IMR-90 (cell line): Measurements from ENCODE around the gene KRT74. TPM values are rescaled to one million over a fixed set of nuclear protein-coding genes. Genes with fewer than 3 reads are reported as not detected.

Experiments used
- ATAC-seq: fragments of 200-7000 bp; cut with Tn5 transposase; 2 replicates; pipeline ENCODE4 v1.9.1; 2020; ENCODE audit warnings: low read depth, mild to moderate bottlenecking, moderate library complexity
- BruUV-seq: library from RNA; stranded (reverse); fragments of 400-500 nt; replicated peaks from 2 replicates; lab custom pipeline; 2021; lab: Mats Ljungman, UMichigan
- CTCF ChIA-PET: fragments of 300-600 bp; formaldehyde crosslinking; extraction: SDS; loops from one replicate; lab custom pipeline; 2021; ENCODE audit warnings: antibody characterized with exemption; lab: Yijun Ruan, JAX
- POLR2A ChIA-PET: fragments of 300-600 bp; sonication (Branson Sonifier 250); formaldehyde crosslinking; loops from one replicate; lab custom pipeline; 2022; ENCODE audit warnings: antibody characterized with exemption; ENCODE audit not compliant: unreplicated experiment; lab: Charles Lee
- DNase-seq: peaks from one replicate; pipeline ENCODE4 v3.0.0; 2013
- H2AFZ ChIP-seq: replicated peaks from 2 replicates; pipeline ENCODE3; 2013; ENCODE audit warnings: low read length, mild to moderate bottlenecking; ENCODE audit not compliant: poor library complexity
- H2AK5ac ChIP-seq: 2 replicates; pipeline ENCODE4 v1.6.1; 2013; ENCODE audit warnings: low read depth, low read length, inconsistent platforms
- H2AK9ac ChIP-seq: replicated peaks from 2 replicates; pipeline ENCODE3; 2013; ENCODE audit warnings: mild to moderate bottlenecking, low read depth, low read length, moderate library complexity; ENCODE audit not compliant: poor library complexity
- H2BK120ac ChIP-seq: 2 replicates; pipeline ENCODE4 v1.6.1; 2013; ENCODE audit warnings: low read depth, low read length, inconsistent platforms
- H2BK15ac ChIP-seq: 3 replicates; pipeline ENCODE4 v1.6.1; 2013; ENCODE audit warnings: low read depth, low read length, inconsistent platforms
- H2BK20ac ChIP-seq: 2 replicates; pipeline ENCODE4 v1.6.1; 2013; ENCODE audit warnings: low read depth, mild to moderate bottlenecking, inconsistent platforms, low read length, moderate library complexity
- H2BK5ac ChIP-seq: 2 replicates; pipeline ENCODE4 v1.6.1; 2013; ENCODE audit warnings: mild to moderate bottlenecking, low read depth, low read length, inconsistent platforms; ENCODE audit not compliant: poor library complexity, severe bottlenecking
- H3K14ac ChIP-seq: replicated peaks from 2 replicates; pipeline ENCODE4 v1.6.1; 2013; ENCODE audit warnings: low read depth, low read length, inconsistent platforms
- H3K18ac ChIP-seq: 2 replicates; pipeline ENCODE4 v1.6.1; 2013; ENCODE audit warnings: low read depth, low read length, control low read depth
- H3K23ac ChIP-seq: 2 replicates; pipeline ENCODE4 v1.6.1; 2013; ENCODE audit warnings: low read depth, low read length, inconsistent platforms
- H3K27ac ChIP-seq: 2 replicates; pipeline ENCODE4 v1.5.1; 2013; ENCODE audit warnings: mild to moderate bottlenecking, control low read depth, low read length; ENCODE audit not compliant: insufficient read depth
- H3K27me3 ChIP-seq: 2 replicates; pipeline ENCODE4 v1.6.1; 2013; ENCODE audit warnings: low read length; ENCODE audit not compliant: control insufficient read depth, insufficient read depth
- H3K36me3 ChIP-seq: 2 replicates; pipeline ENCODE4 v1.6.1; 2013; ENCODE audit warnings: low read length, mixed read lengths; ENCODE audit not compliant: control insufficient read depth, insufficient read depth
- H3K4ac ChIP-seq: 2 replicates; pipeline ENCODE4 v1.6.1; 2013; ENCODE audit warnings: low read depth, low read length, inconsistent platforms
- H3K4me1 ChIP-seq: 2 replicates; pipeline ENCODE4 v1.6.1; 2013; ENCODE audit warnings: low read length, mixed read lengths; ENCODE audit not compliant: control insufficient read depth, insufficient read depth
- H3K4me2 ChIP-seq: 2 replicates; pipeline ENCODE4 v1.6.1; 2013; ENCODE audit warnings: low read depth, mild to moderate bottlenecking, control low read depth, low read length, moderate library complexity
- H3K4me3 ChIP-seq: 2 replicates; pipeline ENCODE4 v1.5.1; 2013; ENCODE audit warnings: low read depth, mild to moderate bottlenecking, control low read depth, low read length, moderate library complexity; ENCODE audit not compliant: insufficient read depth
- H3K56ac ChIP-seq: 2 replicates; pipeline ENCODE4 v1.6.1; 2013; ENCODE audit warnings: low read length, inconsistent platforms; ENCODE audit not compliant: insufficient read depth; ENCODE audit errors: extremely low read depth
- H3K79me1 ChIP-seq, 2 experiments: 2 replicates each; pipeline ENCODE4 v1.6.1; 2013; ENCODE audit warnings: low read length in 2 of 2, inconsistent platforms in 1 of 2, low read depth in 1 of 2
- H3K9ac ChIP-seq: 2 replicates; pipeline ENCODE4 v1.6.1; 2013; ENCODE audit warnings: low read depth, low read length, control low read depth
- H3K9me1 ChIP-seq: 2 replicates; pipeline ENCODE4 v1.6.1; 2013; ENCODE audit warnings: low read length, inconsistent platforms; ENCODE audit not compliant: insufficient read depth
- H3K9me3 ChIP-seq: 2 replicates; pipeline ENCODE4 v1.6.1; 2013; ENCODE audit warnings: low read length; ENCODE audit not compliant: control insufficient read depth, insufficient read depth
- H4K20me1 ChIP-seq: 2 replicates; pipeline ENCODE4 v1.6.1; 2013; ENCODE audit warnings: low read length, inconsistent platforms; ENCODE audit not compliant: insufficient read depth
- H4K5ac ChIP-seq: 2 replicates; pipeline ENCODE4 v1.6.1; 2013; ENCODE audit warnings: mild to moderate bottlenecking, low read depth, low read length, control low read depth
- H4K8ac ChIP-seq, 2 experiments: 2 replicates each; pipeline ENCODE4 v1.6.1; 2013; ENCODE audit warnings: low read depth in 2 of 2, low read length in 2 of 2, control low read depth in 1 of 2, inconsistent platforms in 1 of 2
- H4K91ac ChIP-seq: 2 replicates; pipeline ENCODE4 v1.6.1; 2013; ENCODE audit warnings: low read depth, low read length, inconsistent platforms; ENCODE audit not compliant: insufficient read depth
- CEBPB ChIP-seq: IDR thresholded peaks from 2 replicates; pipeline ENCODE4 v1.6.1; 2012; ENCODE audit warnings: low read depth, low read length, improper control_type of control experiment
- CHD1 ChIP-seq: IDR thresholded peaks from 2 replicates; pipeline ENCODE4 v1.6.1; 2012; ENCODE audit warnings: low read depth, low read length, improper control_type of control experiment
- FOS ChIP-seq: fragments of 150-350 bp; IDR thresholded peaks from 2 replicates; pipeline ENCODE4 v1.6.1; 2016; ENCODE audit warnings: low read depth, low read length
- MAFK ChIP-seq: IDR thresholded peaks from 2 replicates; pipeline ENCODE4 v1.6.1; 2012; ENCODE audit warnings: low read depth, low read length, improper control_type of control experiment
- MAZ ChIP-seq: IDR thresholded peaks from 2 replicates; pipeline ENCODE4 v1.6.1; 2012; ENCODE audit warnings: low read depth, mild to moderate bottlenecking, low read length, improper control_type of control experiment, moderate library complexity, borderline replicate concordance
- NFE2L2 ChIP-seq: fragments of 150-350 bp; IDR thresholded peaks from 2 replicates; pipeline ENCODE4 v1.6.1; 2016; ENCODE audit warnings: low read depth, mild to moderate bottlenecking, low read length
- POLR2A ChIP-seq: IDR thresholded peaks from 2 replicates; pipeline ENCODE4 v1.6.1; 2012; ENCODE audit warnings: mild to moderate bottlenecking, low read depth, low read length
- RAD21 ChIP-seq: IDR thresholded peaks from 2 replicates; pipeline ENCODE4 v1.6.1; 2012; ENCODE audit warnings: low read length, improper control_type of control experiment
- RCOR1 ChIP-seq: IDR thresholded peaks from 2 replicates; pipeline ENCODE4 v1.6.1; 2012; ENCODE audit warnings: mild to moderate bottlenecking, low read length, improper control_type of control experiment; ENCODE audit not compliant: insufficient replicate concordance
- RFX5 ChIP-seq: IDR thresholded peaks from 2 replicates; pipeline ENCODE4 v1.8.0; 2012; ENCODE audit warnings: low read depth, mild to moderate bottlenecking, low read length, moderate library complexity
- WGBS, 2 experiments: methylation state at CpG; one replicate each; pipeline versions ENCODE4 v1.1.5 to v1.1.7; 2013; ENCODE audit warnings: missing lambda C conversion rate in 2 of 2; ENCODE audit not compliant: insufficient read length in 1 of 2; ENCODE audit errors: extremely low coverage in 2 of 2; 5-methylcytosine and 5-hydroxymethylcytosine counted together
- dilution Hi-C: fragments of 300-500 bp; cut with HindIII; formaldehyde crosslinking; loops from one replicate; pipeline ENCODE4 v1.14.3; 2018; ENCODE audit warnings: low sequenced_read_pairs; ENCODE audit not compliant: unreplicated experiment
- in situ Hi-C: fragments of 300-500 bp; cut with MboI; formaldehyde crosslinking; loops from 3 replicates; pipeline ENCODE4 v1.14.3; 2019; ENCODE audit warnings: low sequenced_read_pairs, inconsistent platforms, mixed read lengths
- intact Hi-C: fragments of 100-400 bp; cut with micrococcal nuclease; formaldehyde crosslinking; loops from 2 replicates; pipeline ENCODE4 v1.10.0; 2022
- polyA plus RNA-seq, 3 experiments: library from polyadenylated mRNA; depleted of rRNA; stranded (reverse); fragments of >200 nt; gene quantifications; 2 replicates each; pipeline ENCODE4 v1.2.3, GENCODE V29; 2012; ENCODE audit warnings: low replicate concordance in 1 of 3
- total RNA-seq: library from RNA; depleted of rRNA; stranded (reverse); fragments of >200 nt; gene quantifications from 2 replicates; pipeline ENCODE4 v1.2.3, GENCODE V29; 2012
- TF ChIP-seq, protein P1 (sequence below): fragments of 150-350 bp; IDR thresholded peaks from 2 replicates; pipeline ENCODE4 v1.6.1; 2016; ENCODE audit warnings: low read depth, mild to moderate bottlenecking, low read length, moderate library complexity, borderline replicate concordance
- TF ChIP-seq, protein P2 (sequence below): conservative IDR thresholded peaks from 2 replicates; pipeline ENCODE4 v1.5.1; 2012; ENCODE audit warnings: mild to moderate bottlenecking, low read depth, low read length, improper control_type of control experiment
- TF ChIP-seq, protein P3 (sequence below): fragments of 150-350 bp; IDR thresholded peaks from 2 replicates; pipeline ENCODE4 v1.6.1; 2017; ENCODE audit warnings: mild to moderate bottlenecking, antibody characterized with exemption, low read length, low read depth

The KRT74 gene
- total and polyA plus RNA-seq, 2 of the 4 experiments (the other 2 are of a cell fraction) = not detected

DNA sequence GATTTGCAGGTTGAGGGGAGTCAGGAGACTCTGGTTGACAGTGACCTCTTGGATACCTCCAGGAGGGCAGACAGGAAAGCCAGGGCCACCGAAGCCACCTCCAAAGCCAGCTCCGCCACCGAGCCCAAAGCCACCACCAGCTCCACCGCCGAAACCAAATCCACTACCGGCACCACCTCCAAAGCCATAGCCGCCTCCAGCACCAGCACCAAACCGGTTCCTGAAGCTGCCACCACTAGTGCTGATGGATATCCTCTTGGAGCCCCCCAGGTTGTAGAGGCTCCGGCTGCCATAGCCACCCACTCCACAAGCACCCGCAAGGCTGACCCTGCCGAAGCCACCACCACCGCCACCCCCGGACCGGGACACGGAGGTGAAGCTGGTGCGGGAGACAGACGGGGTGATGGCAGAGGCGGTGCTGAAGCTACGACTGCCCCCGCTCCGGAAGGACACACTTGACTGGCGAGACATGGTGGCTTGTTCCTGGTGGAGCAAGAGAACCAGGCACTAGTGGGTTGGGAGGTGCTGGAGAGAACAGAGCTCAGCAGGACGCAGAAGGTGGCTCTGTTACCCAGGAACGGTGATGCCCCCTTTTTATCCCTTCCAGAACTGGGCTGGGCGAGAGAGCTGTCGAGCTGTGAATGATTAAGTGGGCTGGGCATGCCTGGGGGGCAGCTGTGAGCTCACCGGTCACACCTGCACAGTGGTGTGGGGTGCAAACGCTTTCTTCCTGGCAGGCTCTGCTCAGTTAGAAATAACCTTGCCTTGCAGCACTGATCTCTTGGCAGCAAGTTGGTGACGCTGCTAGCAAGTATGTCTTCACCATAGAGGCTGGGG lies 53.6 kb downstream of the KRT74 start, which contains the start of gene KRT5 (continued):
- TF ChIP-seq RCOR1 = no peak

DNA sequence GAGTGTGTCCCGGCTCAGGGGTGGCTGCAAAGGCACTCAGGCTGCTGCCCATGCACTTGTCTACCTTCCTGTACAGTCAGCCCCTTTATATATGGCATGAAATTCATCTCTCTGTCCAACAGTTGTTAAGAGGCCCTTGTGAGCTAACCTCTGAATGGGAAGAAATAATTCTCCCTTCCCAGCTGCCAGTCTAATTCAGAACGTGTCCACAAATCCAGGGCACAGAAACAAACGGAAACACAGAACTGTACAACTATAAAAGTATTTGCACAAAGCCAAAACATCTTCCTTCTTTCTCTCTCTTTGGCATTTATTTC lies 54.3 kb downstream of the KRT74 start:
- Histone ChIP-seq H2AK5ac (no peak overlapping the region), H3K27me3 (peaks cover 38% of the 10 kb centered on the region), H2AFZ (no peak overlapping the region), H3K36me3 (no peaks in the 10 kb centered on the region), H3K18ac (no peak overlapping the region), H2BK15ac (no peak overlapping the region), H4K20me1 (no peaks in the 10 kb centered on the region; the same call in 1 of the 2 replicates), H4K8ac (no peak overlapping the region), H3K23ac (no peak overlapping the region), H4K5ac (no peak overlapping the region), H3K79me1 (no peaks in the 10 kb centered on the region), H3K4me2 (no peak overlapping the region), H3K4me1 (no peaks in the 10 kb centered on the region), H3K27ac (no peak overlapping the region), H2BK5ac (no peak overlapping the region), H3K9me1 (no peaks in the 10 kb centered on the region), H3K4ac (no peak overlapping the region), H3K9ac (no peak overlapping the region), H2AK9ac (no peak overlapping the region), H3K4me3 (no peak overlapping the region), H3K9me3 (no peaks in the 10 kb centered on the region), H3K56ac (no peak overlapping the region), H3K14ac (no peak overlapping the region), H2BK20ac (no peak overlapping the region), H2BK120ac (no peak overlapping the region), H4K91ac (no peak overlapping the region)
- ATAC-seq (no peak), DNase-seq (no peak)
- intact Hi-C loops = no loop called here
- no CpG with 5 or more reads among the region's 3 CpGs for WGBS, 2 experiments
- ChIA-PET POLR2A (no interaction called here), CTCF (no interaction called here)
- in situ Hi-C loops = no loop called here
- no TSS peak for BruUV-seq
- dilution Hi-C loops = no loop called here
- TF ChIP-seq MAFK (no peak), RFX5 (no peak), MAZ (no peak), RCOR1 (no peak), CEBPB (no peak), CHD1 (no peak), NFE2L2 (no peak), RAD21 (no peak), FOS (no peak), POLR2A (no peak)
- TF ChIP-seq, protein P1, sequence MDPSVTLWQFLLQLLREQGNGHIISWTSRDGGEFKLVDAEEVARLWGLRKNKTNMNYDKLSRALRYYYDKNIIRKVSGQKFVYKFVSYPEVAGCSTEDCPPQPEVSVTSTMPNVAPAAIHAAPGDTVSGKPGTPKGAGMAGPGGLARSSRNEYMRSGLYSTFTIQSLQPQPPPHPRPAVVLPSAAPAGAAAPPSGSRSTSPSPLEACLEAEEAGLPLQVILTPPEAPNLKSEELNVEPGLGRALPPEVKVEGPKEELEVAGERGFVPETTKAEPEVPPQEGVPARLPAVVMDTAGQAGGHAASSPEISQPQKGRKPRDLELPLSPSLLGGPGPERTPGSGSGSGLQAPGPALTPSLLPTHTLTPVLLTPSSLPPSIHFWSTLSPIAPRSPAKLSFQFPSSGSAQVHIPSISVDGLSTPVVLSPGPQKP = no peak
- TF ChIP-seq, protein P2, sequence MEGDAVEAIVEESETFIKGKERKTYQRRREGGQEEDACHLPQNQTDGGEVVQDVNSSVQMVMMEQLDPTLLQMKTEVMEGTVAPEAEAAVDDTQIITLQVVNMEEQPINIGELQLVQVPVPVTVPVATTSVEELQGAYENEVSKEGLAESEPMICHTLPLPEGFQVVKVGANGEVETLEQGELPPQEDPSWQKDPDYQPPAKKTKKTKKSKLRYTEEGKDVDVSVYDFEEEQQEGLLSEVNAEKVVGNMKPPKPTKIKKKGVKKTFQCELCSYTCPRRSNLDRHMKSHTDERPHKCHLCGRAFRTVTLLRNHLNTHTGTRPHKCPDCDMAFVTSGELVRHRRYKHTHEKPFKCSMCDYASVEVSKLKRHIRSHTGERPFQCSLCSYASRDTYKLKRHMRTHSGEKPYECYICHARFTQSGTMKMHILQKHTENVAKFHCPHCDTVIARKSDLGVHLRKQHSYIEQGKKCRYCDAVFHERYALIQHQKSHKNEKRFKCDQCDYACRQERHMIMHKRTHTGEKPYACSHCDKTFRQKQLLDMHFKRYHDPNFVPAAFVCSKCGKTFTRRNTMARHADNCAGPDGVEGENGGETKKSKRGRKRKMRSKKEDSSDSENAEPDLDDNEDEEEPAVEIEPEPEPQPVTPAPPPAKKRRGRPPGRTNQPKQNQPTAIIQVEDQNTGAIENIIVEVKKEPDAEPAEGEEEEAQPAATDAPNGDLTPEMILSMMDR = no peak
- TF ChIP-seq, protein P3, sequence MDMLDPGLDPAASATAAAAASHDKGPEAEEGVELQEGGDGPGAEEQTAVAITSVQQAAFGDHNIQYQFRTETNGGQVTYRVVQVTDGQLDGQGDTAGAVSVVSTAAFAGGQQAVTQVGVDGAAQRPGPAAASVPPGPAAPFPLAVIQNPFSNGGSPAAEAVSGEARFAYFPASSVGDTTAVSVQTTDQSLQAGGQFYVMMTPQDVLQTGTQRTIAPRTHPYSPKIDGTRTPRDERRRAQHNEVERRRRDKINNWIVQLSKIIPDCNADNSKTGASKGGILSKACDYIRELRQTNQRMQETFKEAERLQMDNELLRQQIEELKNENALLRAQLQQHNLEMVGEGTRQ = no peak
